Heart left ventricle (tissue), 13 donors: ENCODE data around the gene NAB2.

ENCODE experiments used
- POLR2A ChIP-seq, 2 donors: fragments of 450-650 bp; IDR thresholded peaks; one replicate each; pipeline ENCODE4 v1.6.1; 2017; ENCODE audit warnings: antibody characterized with exemption in 2 of 2, mild to moderate bottlenecking in 2 of 2, moderate library complexity in 2 of 2
- TF ChIP-seq, protein P1 (sequence below), 12 donors: fragments of 200-600 bp; sonication (generic) in 4 of 12; IDR thresholded peaks; one replicate each; pipeline versions ENCODE4 v1.5.0 to v1.8.0; 2018 to 2022; ENCODE audit warnings: antibody characterized with exemption in 12 of 12, mild to moderate bottlenecking in 5 of 12
- donor health status: ischemic (EF 13 %, LVEDD 7.1; RV severe dilation, severe dysfunction).
- donor health status: DM: no; HTN: yes; CAD: no.
- donor health status: DM: no; HTN: no; CAD: no.
- donor health status: ischemic (EF 25% LVEDD 6.9; RV normal size, moderate dysfunction).
- donor health status: ischemic (EF 25% LVEDD 5.7; RV mildly dilated, moderate dysfunction).
- donor health status: ischemic (EF 35%, LVEDD 5.7; RV mildly dilated, moderate dysfunction).
- donor health status: nonischemic (EF 11% LVEDD 7.7; RV severe dilation, severe dysfunction).
- donor health status: DM: yes; HTN: yes; CAD: no.
- donor health status: PGD.
- donor health status: ischemic (EF 29% LVEDD 5.4; RV normal size, mild dysfunction).
- donor health status: nonischemic (EF 23%, LVEDD 6.1; RV moderate dilation, normal function).

DNA sequence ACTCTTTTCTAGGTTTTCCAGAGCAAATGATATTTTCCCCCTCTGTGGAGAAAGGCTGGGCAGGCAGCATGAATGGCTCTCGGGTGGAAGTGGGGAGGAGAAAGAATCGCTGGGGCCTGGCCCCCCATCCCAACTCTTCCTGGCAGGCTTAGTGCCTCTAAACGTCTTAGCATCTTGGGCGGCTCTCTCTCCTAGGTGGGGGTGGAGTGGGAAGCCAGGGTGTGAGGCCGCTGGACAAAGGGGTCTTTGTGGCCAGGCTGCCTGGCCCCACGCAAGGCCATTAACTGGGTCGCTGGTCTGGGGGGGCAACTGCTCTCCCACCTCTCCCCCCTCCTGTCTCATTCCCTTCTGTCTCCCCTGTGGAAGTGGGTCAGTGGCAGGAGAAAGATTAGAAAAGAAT, 53.8 kb downstream of the NAB2 start:
- TF ChIP-seq, protein P1, sequence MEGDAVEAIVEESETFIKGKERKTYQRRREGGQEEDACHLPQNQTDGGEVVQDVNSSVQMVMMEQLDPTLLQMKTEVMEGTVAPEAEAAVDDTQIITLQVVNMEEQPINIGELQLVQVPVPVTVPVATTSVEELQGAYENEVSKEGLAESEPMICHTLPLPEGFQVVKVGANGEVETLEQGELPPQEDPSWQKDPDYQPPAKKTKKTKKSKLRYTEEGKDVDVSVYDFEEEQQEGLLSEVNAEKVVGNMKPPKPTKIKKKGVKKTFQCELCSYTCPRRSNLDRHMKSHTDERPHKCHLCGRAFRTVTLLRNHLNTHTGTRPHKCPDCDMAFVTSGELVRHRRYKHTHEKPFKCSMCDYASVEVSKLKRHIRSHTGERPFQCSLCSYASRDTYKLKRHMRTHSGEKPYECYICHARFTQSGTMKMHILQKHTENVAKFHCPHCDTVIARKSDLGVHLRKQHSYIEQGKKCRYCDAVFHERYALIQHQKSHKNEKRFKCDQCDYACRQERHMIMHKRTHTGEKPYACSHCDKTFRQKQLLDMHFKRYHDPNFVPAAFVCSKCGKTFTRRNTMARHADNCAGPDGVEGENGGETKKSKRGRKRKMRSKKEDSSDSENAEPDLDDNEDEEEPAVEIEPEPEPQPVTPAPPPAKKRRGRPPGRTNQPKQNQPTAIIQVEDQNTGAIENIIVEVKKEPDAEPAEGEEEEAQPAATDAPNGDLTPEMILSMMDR (IDR thresholded peaks at IDR 0.05), result no peak
- TF ChIP-seq POLR2A (IDR thresholded peaks at IDR 0.05), result no peak
